ENCODE measurements around the gene AEBP2. TPM values are rescaled to one million over a fixed set of nuclear protein-coding genes. Genes with fewer than 3 reads are reported as not detected.

AEBP2 gene
- total RNA-seq, 3 donors from 2014 or later: 42.4 to 50.9 (median 45.8) TPM

- Mint-ChIP-seq H3K27me3 (ENCODE audit: low read depth) (no peaks in the 10 kb centered on the region), H3K36me3 (ENCODE audit: insufficient read depth) (peaks cover 54% of the 10 kb centered on the region), H3K4me3 (no peak overlapping the region), H3K9me3 (peaks cover 8% of the 10 kb centered on the region), H3K4me1 (ENCODE audit: low read depth) (peaks cover 61% of the 10 kb centered on the region)
- DNase-seq: no peak
- no peak for ATAC-seq
These were observed 45.4 kb downstream of the AEBP2 start for GRCh38 chr12:19484738-19485137.

GRCh38 chr12:19485240-19485639 lies 45.9 kb downstream of the AEBP2 start:
- Mint-ChIP-seq H3K36me3 (ENCODE audit: insufficient read depth) (peaks cover 51% of the 10 kb centered on the region), H3K4me3 (peak overlapping the region; percentile 1), H3K4me1 (ENCODE audit: low read depth) (peaks cover 62% of the 10 kb centered on the region), H3K9me3 (peaks cover 6% of the 10 kb centered on the region), H3K27me3 (ENCODE audit: low read depth) (no peaks in the 10 kb centered on the region)
- DNase-seq (no peak), ATAC-seq (no peak)

- Mint-ChIP-seq H3K4me3 (no peak overlapping the region), H3K9me3 (no peaks in the 10 kb centered on the region), H3K27me3 (ENCODE audit: low read depth) (no peaks in the 10 kb centered on the region), H3K4me1 (ENCODE audit: low read depth) (peaks cover 46% of the 10 kb centered on the region), H3K36me3 (ENCODE audit: insufficient read depth) (peaks cover 29% of the 10 kb centered on the region)
- ATAC-seq: peak; percentile 18 to 43
- no peak for DNase-seq
These were observed 49.9 kb downstream of the AEBP2 start for GRCh38 chr12:19489168-19489567.

- ATAC-seq (no peak), DNase-seq (no peak)
- H3K27me3 Mint-ChIP-seq (ENCODE audit: low read depth): no peaks in the 10 kb centered on the region
- H3K9me3 Mint-ChIP-seq: no peaks in the 10 kb centered on the region
- peaks cover 33% of the 10 kb centered on the region for H3K4me1 Mint-ChIP-seq (ENCODE audit: low read depth)
- peaks cover 22% of the 10 kb centered on the region for H3K36me3 Mint-ChIP-seq (ENCODE audit: insufficient read depth)
- H3K4me3 Mint-ChIP-seq: no peak overlapping the region
These were observed 51.6 kb downstream of the AEBP2 start for GRCh38 chr12:19490908-19491307.

- DNase-seq: no peak
- Mint-ChIP-seq H3K4me1 (ENCODE audit: low read depth) (peaks cover 26% of the 10 kb centered on the region), H3K4me3 (no peak overlapping the region), H3K36me3 (ENCODE audit: insufficient read depth) (peaks cover 17% of the 10 kb centered on the region), H3K27me3 (ENCODE audit: low read depth) (no peaks in the 10 kb centered on the region), H3K9me3 (no peaks in the 10 kb centered on the region)
- no peak for ATAC-seq
These were observed 52.6 kb downstream of the AEBP2 start for GRCh38 chr12:19491863-19492262.

- no peaks in the 10 kb centered on the region for H3K27me3 Mint-ChIP-seq (ENCODE audit: low read depth)
- ATAC-seq (no peak), DNase-seq (no peak)
- H3K36me3 Mint-ChIP-seq (ENCODE audit: insufficient read depth): peaks cover 25% of the 10 kb centered on the region
- H3K4me1 Mint-ChIP-seq (ENCODE audit: low read depth): peaks cover 22% of the 10 kb centered on the region
- H3K4me3 Mint-ChIP-seq: no peak overlapping the region
- no peaks in the 10 kb centered on the region for H3K9me3 Mint-ChIP-seq
These were observed 57.1 kb downstream of the AEBP2 start for GRCh38 chr12:19496219-19496878.

- Mint-ChIP-seq H3K27me3 (ENCODE audit: low read depth) (no peaks in the 10 kb centered on the region), H3K4me1 (ENCODE audit: low read depth) (peaks cover 15% of the 10 kb centered on the region), H3K4me3 (no peak overlapping the region), H3K9me3 (no peaks in the 10 kb centered on the region), H3K36me3 (ENCODE audit: insufficient read depth) (peaks cover 32% of the 10 kb centered on the region)
- DNase-seq: no peak
- ATAC-seq: no peak
These were observed 58.8 kb downstream of the AEBP2 start for GRCh38 chr12:19498099-19498498.

- ATAC-seq: no peak
- peaks cover 30% of the 10 kb centered on the region for H3K36me3 Mint-ChIP-seq (ENCODE audit: insufficient read depth)
- H3K9me3 Mint-ChIP-seq: no peaks in the 10 kb centered on the region
- H3K4me3 Mint-ChIP-seq: no peak overlapping the region
- peaks cover 17% of the 10 kb centered on the region for H3K4me1 Mint-ChIP-seq (ENCODE audit: low read depth)
- no peaks in the 10 kb centered on the region for H3K27me3 Mint-ChIP-seq (ENCODE audit: low read depth)
- DNase-seq: no peak
These were observed 59.7 kb downstream of the AEBP2 start for GRCh38 chr12:19499030-19499429.

GRCh38 chr12:19506497-19506896 lies 67.2 kb downstream of the AEBP2 start:
- H3K9me3 Mint-ChIP-seq: no peaks in the 10 kb centered on the region
- DNase-seq (no peak), ATAC-seq (no peak)
- H3K36me3 Mint-ChIP-seq (ENCODE audit: insufficient read depth): peaks cover 26% of the 10 kb centered on the region
- no peak overlapping the region for H3K4me3 Mint-ChIP-seq
- peaks cover 36% of the 10 kb centered on the region for H3K4me1 Mint-ChIP-seq (ENCODE audit: low read depth)
- no peaks in the 10 kb centered on the region for H3K27me3 Mint-ChIP-seq (ENCODE audit: low read depth)

GRCh38 chr12:19507823-19508222 lies 68.5 kb downstream of the AEBP2 start:
- DNase-seq (no peak), ATAC-seq (no peak)
- Mint-ChIP-seq H3K4me1 (ENCODE audit: low read depth) (peaks cover 36% of the 10 kb centered on the region), H3K36me3 (ENCODE audit: insufficient read depth) (peaks cover 24% of the 10 kb centered on the region), H3K9me3 (no peaks in the 10 kb centered on the region), H3K4me3 (no peak overlapping the region), H3K27me3 (ENCODE audit: low read depth) (no peaks in the 10 kb centered on the region)

GRCh38 chr12:19510461-19510860 lies 71.2 kb downstream of the AEBP2 start:
- no peak for ATAC-seq
- Mint-ChIP-seq H3K36me3 (ENCODE audit: insufficient read depth) (peaks cover 23% of the 10 kb centered on the region), H3K27me3 (ENCODE audit: low read depth) (no peaks in the 10 kb centered on the region), H3K4me3 (no peak overlapping the region), H3K4me1 (ENCODE audit: low read depth) (peaks cover 24% of the 10 kb centered on the region), H3K9me3 (no peaks in the 10 kb centered on the region)
- DNase-seq: no peak

GRCh38 chr12:19515179-19515578 lies 75.9 kb downstream of the AEBP2 start:
- no peaks in the 10 kb centered on the region for H3K27me3 Mint-ChIP-seq (ENCODE audit: low read depth)
- no peak for ATAC-seq
- no peak overlapping the region for H3K4me3 Mint-ChIP-seq
- peaks cover 4% of the 10 kb centered on the region for H3K4me1 Mint-ChIP-seq (ENCODE audit: low read depth)
- peaks cover 25% of the 10 kb centered on the region for H3K36me3 Mint-ChIP-seq (ENCODE audit: insufficient read depth)
- no peaks in the 10 kb centered on the region for H3K9me3 Mint-ChIP-seq
- no peak for DNase-seq

- H3K36me3 Mint-ChIP-seq (ENCODE audit: insufficient read depth): peaks cover 18% of the 10 kb centered on the region
- H3K9me3 Mint-ChIP-seq: no peaks in the 10 kb centered on the region
- H3K4me1 Mint-ChIP-seq (ENCODE audit: low read depth): no peaks in the 10 kb centered on the region
- ATAC-seq: no peak
- no peak for DNase-seq
- no peak overlapping the region for H3K4me3 Mint-ChIP-seq
- no peaks in the 10 kb centered on the region for H3K27me3 Mint-ChIP-seq (ENCODE audit: low read depth)
These were observed 78.3 kb downstream of the AEBP2 start for GRCh38 chr12:19517583-19517982.

GRCh38 chr12:19518209-19518608 lies 78.9 kb downstream of the AEBP2 start:
- H3K4me3 Mint-ChIP-seq: no peak overlapping the region
- no peaks in the 10 kb centered on the region for H3K4me1 Mint-ChIP-seq (ENCODE audit: low read depth)
- H3K36me3 Mint-ChIP-seq (ENCODE audit: insufficient read depth): peaks cover 18% of the 10 kb centered on the region
- DNase-seq: no peak
- no peak for ATAC-seq
- H3K9me3 Mint-ChIP-seq: no peaks in the 10 kb centered on the region
- H3K27me3 Mint-ChIP-seq (ENCODE audit: low read depth): no peaks in the 10 kb centered on the region

- no peak for ATAC-seq
- H3K4me1 Mint-ChIP-seq (ENCODE audit: low read depth): no peaks in the 10 kb centered on the region
- no peaks in the 10 kb centered on the region for H3K27me3 Mint-ChIP-seq (ENCODE audit: low read depth)
- no peak overlapping the region for H3K4me3 Mint-ChIP-seq
- no peak for DNase-seq
- H3K9me3 Mint-ChIP-seq: no peaks in the 10 kb centered on the region
- H3K36me3 Mint-ChIP-seq (ENCODE audit: insufficient read depth): peaks cover 10% of the 10 kb centered on the region
These were observed 81.5 kb downstream of the AEBP2 start for GRCh38 chr12:19520646-19521415.

Measured in activated T-cell treated with anti-CD3 and anti-CD28 coated beads, Interleukin-2, amount 50 U/mL, for 4 hours (primary cell).